GM19238 (cell line): ENCODE data around the gene DCC.

Experiments used
- DNase-seq: peaks from one replicate; pipeline ENCODE4 v3.0.0; 2011; ENCODE audit warnings: low spot score; ENCODE audit not compliant: insufficient read length

The DCC gene

GRCh38 chr18:52426041-52426440 is 86.0 kb downstream of the DCC start:
- DNase-seq, result no peak

GRCh38 chr18:52426462-52426861 is 86.5 kb downstream of the DCC start:
- no peak for DNase-seq

GRCh38 chr18:52427521-52428175 is 87.7 kb downstream of the DCC start:
- no peak for DNase-seq

- DNase-seq, result no peak
These were observed 91.7 kb downstream of the DCC start for GRCh38 chr18:52431683-52432082.

- DNase-seq, result no peak
These were observed 93.8 kb downstream of the DCC start for GRCh38 chr18:52433797-52434196.

GRCh38 chr18:52435301-52435700 is 95.3 kb downstream of the DCC start:
- no peak for DNase-seq

- no peak for DNase-seq
These were observed 97.2 kb downstream of the DCC start for GRCh38 chr18:52437161-52437560.

GRCh38 chr18:52439457-52439856 is 99.5 kb downstream of the DCC start:
- no peak for DNase-seq

GRCh38 chr18:52441794-52442193 is 101.8 kb downstream of the DCC start:
- DNase-seq, result no peak

- no peak for DNase-seq
These were observed 102.7 kb downstream of the DCC start for GRCh38 chr18:52442686-52443085.

- no peak for DNase-seq
These were observed 111.3 kb downstream of the DCC start for GRCh38 chr18:52451256-52451655.

- no peak for DNase-seq
These were observed 111.9 kb downstream of the DCC start for GRCh38 chr18:52451851-52452250.

- no peak for DNase-seq
These were observed 112.4 kb downstream of the DCC start for GRCh38 chr18:52452427-52452826.

GRCh38 chr18:52459890-52460289 is 119.9 kb downstream of the DCC start:
- no peak for DNase-seq

- DNase-seq, result no peak
These were observed 122.9 kb downstream of the DCC start for GRCh38 chr18:52462853-52463252.

GRCh38 chr18:52465391-52465790 is 125.4 kb downstream of the DCC start:
- DNase-seq, result no peak

- no peak for DNase-seq
These were observed 128.5 kb downstream of the DCC start for GRCh38 chr18:52468496-52468895.

- DNase-seq, result no peak
These were observed 135.3 kb downstream of the DCC start for GRCh38 chr18:52475325-52475724.

- DNase-seq, result no peak
These were observed 141.1 kb downstream of the DCC start for GRCh38 chr18:52481116-52481515.

GRCh38 chr18:52484977-52485376 is 145.0 kb downstream of the DCC start:
- no peak for DNase-seq

- DNase-seq, result no peak
These were observed 146.1 kb downstream of the DCC start for GRCh38 chr18:52486052-52486451.

GRCh38 chr18:52489396-52490306 is 149.7 kb downstream of the DCC start:
- DNase-seq, result no peak

GRCh38 chr18:52496426-52496825 is 156.4 kb downstream of the DCC start:
- no peak for DNase-seq
